Glutamatergic neuron (in vitro differentiated cells): ENCODE data around the gene ERFL. TPM values are rescaled to one million over a fixed set of nuclear protein-coding genes. Genes with fewer than 3 reads are reported as not detected.

ENCODE experiments used
- DNase-seq: peaks from one replicate; pipeline ENCODE4 v3.0.0; 2022
- H3K27ac Mint-ChIP-seq: one replicate; pipeline ENCODE4 v1.8.0; 2020; ENCODE audit warnings: mild to moderate bottlenecking, mixed read lengths, inconsistent platforms; ENCODE audit not compliant: unreplicated experiment
- H3K27me3 Mint-ChIP-seq: one replicate; pipeline ENCODE4 v1.8.0; 2020; ENCODE audit warnings: mild to moderate bottlenecking, moderate library complexity, mixed read lengths, inconsistent platforms; ENCODE audit not compliant: unreplicated experiment
- H3K36me3 Mint-ChIP-seq: one replicate; pipeline ENCODE4 v1.8.0; 2020; ENCODE audit warnings: mild to moderate bottlenecking, mixed read lengths, inconsistent platforms; ENCODE audit not compliant: unreplicated experiment
- H3K4me1 Mint-ChIP-seq: one replicate; pipeline ENCODE4 v1.8.0; 2020; ENCODE audit warnings: mild to moderate bottlenecking, low read depth, mixed read lengths, inconsistent platforms; ENCODE audit not compliant: unreplicated experiment
- H3K4me3 Mint-ChIP-seq: one replicate; pipeline ENCODE4 v1.8.0; 2020; ENCODE audit warnings: mild to moderate bottlenecking, mixed read lengths, inconsistent platforms; ENCODE audit not compliant: unreplicated experiment
- H3K9me3 Mint-ChIP-seq: one replicate; pipeline ENCODE4 v1.8.0; 2020; ENCODE audit warnings: mild to moderate bottlenecking, moderate library complexity, mixed read lengths, inconsistent platforms; ENCODE audit not compliant: unreplicated experiment
- total RNA-seq: library from RNA; stranded (reverse); fragmentation: NEBNext Ultra II Directional; extraction: Animal tissue kit (Norgen Biotek cat#: 25700); gene quantifications from one replicate; pipeline ENCODE4 v1.2.1, GENCODE V29; 2021; ENCODE audit not compliant: unreplicated experiment
- TF ChIP-seq, protein P1 (sequence below): fragments of 200-600 bp; sonication (generic); IDR thresholded peaks from one replicate; pipeline ENCODE4 v1.5.0; 2021; ENCODE audit not compliant: partially characterized antibody, unreplicated experiment

Gene ERFL
- total RNA-seq, 1 donor from 2014 or later = 1.6 TPM

GRCh38 chr19:41896581-41896942 lies 31.7 kb downstream of the ERFL start:
- peaks cover 6% of the 10 kb centered on the region for H3K9me3 Mint-ChIP-seq
- no peak for DNase-seq
- H3K4me1 Mint-ChIP-seq = peaks cover 7% of the 10 kb centered on the region
- no peak overlapping the region for H3K4me3 Mint-ChIP-seq
- peak overlapping the region; percentile 72 for H3K27ac Mint-ChIP-seq
- H3K36me3 Mint-ChIP-seq = peaks cover 1% of the 10 kb centered on the region
- peaks cover 4% of the 10 kb centered on the region for H3K27me3 Mint-ChIP-seq
- TF ChIP-seq, protein P1, sequence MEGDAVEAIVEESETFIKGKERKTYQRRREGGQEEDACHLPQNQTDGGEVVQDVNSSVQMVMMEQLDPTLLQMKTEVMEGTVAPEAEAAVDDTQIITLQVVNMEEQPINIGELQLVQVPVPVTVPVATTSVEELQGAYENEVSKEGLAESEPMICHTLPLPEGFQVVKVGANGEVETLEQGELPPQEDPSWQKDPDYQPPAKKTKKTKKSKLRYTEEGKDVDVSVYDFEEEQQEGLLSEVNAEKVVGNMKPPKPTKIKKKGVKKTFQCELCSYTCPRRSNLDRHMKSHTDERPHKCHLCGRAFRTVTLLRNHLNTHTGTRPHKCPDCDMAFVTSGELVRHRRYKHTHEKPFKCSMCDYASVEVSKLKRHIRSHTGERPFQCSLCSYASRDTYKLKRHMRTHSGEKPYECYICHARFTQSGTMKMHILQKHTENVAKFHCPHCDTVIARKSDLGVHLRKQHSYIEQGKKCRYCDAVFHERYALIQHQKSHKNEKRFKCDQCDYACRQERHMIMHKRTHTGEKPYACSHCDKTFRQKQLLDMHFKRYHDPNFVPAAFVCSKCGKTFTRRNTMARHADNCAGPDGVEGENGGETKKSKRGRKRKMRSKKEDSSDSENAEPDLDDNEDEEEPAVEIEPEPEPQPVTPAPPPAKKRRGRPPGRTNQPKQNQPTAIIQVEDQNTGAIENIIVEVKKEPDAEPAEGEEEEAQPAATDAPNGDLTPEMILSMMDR = no peak

GRCh38 chr19:41895745-41896580 lies 32.3 kb downstream of the ERFL start:
- H3K9me3 Mint-ChIP-seq = peaks cover 9% of the 10 kb centered on the region
- TF ChIP-seq, protein P1 = peak; percentile 65
- H3K4me1 Mint-ChIP-seq = peaks cover 9% of the 10 kb centered on the region
- H3K4me3 Mint-ChIP-seq = no peak overlapping the region
- peak; percentile 37 for DNase-seq
- H3K27ac Mint-ChIP-seq = peak overlapping the region; percentile 72
- peaks cover 4% of the 10 kb centered on the region for H3K36me3 Mint-ChIP-seq
- peaks cover 6% of the 10 kb centered on the region for H3K27me3 Mint-ChIP-seq

- Mint-ChIP-seq H3K27me3 (peaks cover 6% of the 10 kb centered on the region), H3K9me3 (peaks cover 9% of the 10 kb centered on the region), H3K4me3 (no peak overlapping the region), H3K4me1 (peaks cover 9% of the 10 kb centered on the region), H3K36me3 (peaks cover 4% of the 10 kb centered on the region), H3K27ac (no peak overlapping the region)
- DNase-seq = peak; percentile 12
- TF ChIP-seq, protein P1 = no peak
These were observed 33.9 kb downstream of the ERFL start for GRCh38 chr19:41894350-41894749.

- H3K27me3 Mint-ChIP-seq = peaks cover 6% of the 10 kb centered on the region
- no peak overlapping the region for H3K4me3 Mint-ChIP-seq
- peaks cover 9% of the 10 kb centered on the region for H3K9me3 Mint-ChIP-seq
- TF ChIP-seq, protein P1 = no peak
- DNase-seq = peak; percentile 31
- no peak overlapping the region for H3K27ac Mint-ChIP-seq
- peaks cover 9% of the 10 kb centered on the region for H3K4me1 Mint-ChIP-seq
- H3K36me3 Mint-ChIP-seq = peaks cover 4% of the 10 kb centered on the region
These were observed 34.4 kb downstream of the ERFL start for GRCh38 chr19:41893899-41894298.
